NCI-H345 treated with DMSO at 0.1 percent for 48 hours (cell line): ENCODE results near the gene TCP11L2.
"Not testable (repeated sequence)": the region's sequence is repeated elsewhere in the genome, so short reads cannot be mapped to it uniquely, and the experiment has no call there.

Source experiments
- DNase-seq: peaks from one replicate; lab custom pipeline; 2025; ENCODE audit not compliant: unreplicated experiment; lab: John Stamatoyannopoulos, UW

TCP11L2 gene

GRCh38 chr12:106305376-106305775 is 2.8 kb downstream of the TCP11L2 start:
- no peak for DNase-seq

GRCh38 chr12:106307181-106307580 is 4.6 kb downstream of the TCP11L2 start:
- DNase-seq = no peak

GRCh38 chr12:106308121-106308520 is 5.6 kb downstream of the TCP11L2 start:
- DNase-seq = no peak

- no peak for DNase-seq
Measured at GRCh38 chr12:106308611-106309010, 6.1 kb downstream of the TCP11L2 start.

GRCh38 chr12:106309671-106310505 is 7.4 kb downstream of the TCP11L2 start:
- no peak for DNase-seq

GRCh38 chr12:106310687-106311086 is 8.2 kb downstream of the TCP11L2 start:
- no peak for DNase-seq

GRCh38 chr12:106311139-106311538 is 8.6 kb downstream of the TCP11L2 start:
- DNase-seq = no peak

- not testable (repeated sequence) for DNase-seq
Measured at GRCh38 chr12:106313413-106313812, 10.9 kb downstream of the TCP11L2 start.

- no peak for DNase-seq
Measured at GRCh38 chr12:106315523-106315922, 13.0 kb downstream of the TCP11L2 start.

- DNase-seq = no peak
Measured at GRCh38 chr12:106317406-106318082, 15.0 kb downstream of the TCP11L2 start.

- no peak for DNase-seq
Measured at GRCh38 chr12:106321139-106321850, 18.8 kb downstream of the TCP11L2 start.

GRCh38 chr12:106323537-106323936 is 21.0 kb downstream of the TCP11L2 start:
- no peak for DNase-seq

GRCh38 chr12:106327309-106327869 is 24.9 kb downstream of the TCP11L2 start:
- DNase-seq = no peak

- DNase-seq = no peak
Measured at GRCh38 chr12:106328735-106329134, 26.2 kb downstream of the TCP11L2 start.

GRCh38 chr12:106329231-106329982 is 26.9 kb downstream of the TCP11L2 start:
- DNase-seq = no peak

- no peak for DNase-seq
Measured at GRCh38 chr12:106331599-106331998, 29.1 kb downstream of the TCP11L2 start.

- DNase-seq = no peak
Measured at GRCh38 chr12:106332536-106332935, 30.0 kb downstream of the TCP11L2 start.

- no peak for DNase-seq
Measured at GRCh38 chr12:106333010-106333409, 30.5 kb downstream of the TCP11L2 start.

- DNase-seq = no peak
Measured at GRCh38 chr12:106333756-106334155, 31.2 kb downstream of the TCP11L2 start.

GRCh38 chr12:106341086-106341877 is 38.7 kb downstream of the TCP11L2 start:
- DNase-seq = no peak
